Stimulated activated effector memory CD8-positive, alpha-beta T cell treated with anti-CD3 and anti-CD28 coated beads, Interleukin-12 subunit alpha, Interleukin-12 subunit beta, amount 100 ng/mL, for 72 hours (primary cell): Measurements from ENCODE around the gene DLX1.

Source experiments
- ATAC-seq: fragments of 150-1000 bp; cut with Tn5 transposase; 2 replicates; pipeline ENCODE4 v1.10.0; 2021
- DNase-seq, 2 donors: peaks; one replicate each; pipeline ENCODE4 v3.0.0; 2021 to 2022; ENCODE audit warnings: low spot score in 2 of 2
- H3K27ac Mint-ChIP-seq: one replicate; pipeline ENCODE4 v1.8.0; 2022; ENCODE audit warnings: mild to moderate bottlenecking, mixed read lengths
- H3K36me3 Mint-ChIP-seq: one replicate; pipeline ENCODE4 v1.8.0; 2022; ENCODE audit warnings: mild to moderate bottlenecking, mixed read lengths
- H3K4me1 Mint-ChIP-seq: one replicate; pipeline ENCODE4 v1.8.0; 2022; ENCODE audit warnings: mixed read lengths
- H3K4me3 Mint-ChIP-seq: one replicate; pipeline ENCODE4 v1.8.0; 2022; ENCODE audit warnings: mild to moderate bottlenecking, mixed read lengths
- H3K9me3 Mint-ChIP-seq: one replicate; pipeline ENCODE4 v1.8.0; 2022; ENCODE audit warnings: mixed read lengths

Gene DLX1

GRCh38 chr2:172089633-172090032 lies 4.3 kb downstream of the DLX1 start:
- Mint-ChIP-seq H3K27ac (no peak overlapping the region), H3K4me3 (no peak overlapping the region), H3K9me3 (no peaks in the 10 kb centered on the region), H3K36me3 (peaks cover 40% of the 10 kb centered on the region), H3K4me1 (peaks cover 47% of the 10 kb centered on the region)
- no peak for ATAC-seq
- no peak for DNase-seq

DNA sequence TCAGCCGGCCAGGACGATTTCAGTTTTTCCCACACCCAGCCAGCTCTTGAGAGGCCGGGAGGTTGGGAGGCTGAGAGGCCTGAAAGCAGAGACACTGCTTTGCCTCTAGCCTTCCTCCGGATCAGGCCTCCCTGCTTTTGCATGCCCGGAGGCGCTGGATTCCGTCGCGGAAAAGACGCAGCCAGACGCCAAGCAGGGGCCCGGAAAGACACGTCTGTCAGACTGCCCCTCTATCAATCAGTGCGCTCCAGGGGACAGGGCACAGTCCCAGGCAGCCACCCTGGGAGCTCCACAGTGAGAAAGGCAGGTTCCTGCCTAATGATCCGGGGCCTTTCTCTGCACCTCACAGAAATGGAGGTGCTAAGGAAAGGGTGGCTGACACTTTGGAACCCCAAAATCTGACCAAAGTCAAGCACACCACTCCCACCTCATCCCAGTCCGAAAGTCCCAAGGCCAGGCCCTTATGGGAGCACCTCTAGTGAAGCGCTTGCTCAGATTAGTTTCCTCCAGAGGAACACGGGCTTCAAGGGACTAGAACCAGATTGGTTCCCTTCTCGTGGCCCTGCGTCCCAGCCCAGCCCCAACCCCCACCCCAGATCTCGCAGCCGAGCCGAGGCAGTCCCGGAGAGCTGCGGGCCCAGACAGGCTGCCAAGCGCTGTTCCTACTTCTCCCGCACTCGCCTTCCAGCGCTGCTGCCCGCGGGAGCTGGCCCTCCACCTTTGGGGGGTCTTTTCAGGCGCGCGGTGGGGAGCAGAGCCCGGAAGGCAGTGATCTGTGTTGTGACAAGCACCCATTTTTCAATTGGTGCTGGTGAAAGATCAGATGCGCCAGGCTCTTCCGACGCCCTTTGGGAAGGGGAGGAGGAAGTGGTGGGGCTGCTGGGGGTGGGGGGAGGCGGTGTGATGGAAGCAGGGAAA lies 5.0 kb downstream of the DLX1 start:
- DNase-seq = peak in 1 of 2 donors; percentile 55
- peaks cover 36% of the 10 kb centered on the region for H3K36me3 Mint-ChIP-seq
- H3K27ac Mint-ChIP-seq = no peak overlapping the region
- peaks cover 45% of the 10 kb centered on the region for H3K4me1 Mint-ChIP-seq
- H3K9me3 Mint-ChIP-seq = no peaks in the 10 kb centered on the region
- no peak for ATAC-seq
- H3K4me3 Mint-ChIP-seq = no peak overlapping the region

GRCh38 chr2:172091000-172091641 lies 5.8 kb downstream of the DLX1 start:
- ATAC-seq (no peak), DNase-seq (peak in 1 of 2 donors; percentile 42)
- Mint-ChIP-seq H3K4me1 (peaks cover 45% of the 10 kb centered on the region), H3K4me3 (no peak overlapping the region), H3K9me3 (no peaks in the 10 kb centered on the region), H3K27ac (no peak overlapping the region), H3K36me3 (peaks cover 28% of the 10 kb centered on the region)

DNA sequence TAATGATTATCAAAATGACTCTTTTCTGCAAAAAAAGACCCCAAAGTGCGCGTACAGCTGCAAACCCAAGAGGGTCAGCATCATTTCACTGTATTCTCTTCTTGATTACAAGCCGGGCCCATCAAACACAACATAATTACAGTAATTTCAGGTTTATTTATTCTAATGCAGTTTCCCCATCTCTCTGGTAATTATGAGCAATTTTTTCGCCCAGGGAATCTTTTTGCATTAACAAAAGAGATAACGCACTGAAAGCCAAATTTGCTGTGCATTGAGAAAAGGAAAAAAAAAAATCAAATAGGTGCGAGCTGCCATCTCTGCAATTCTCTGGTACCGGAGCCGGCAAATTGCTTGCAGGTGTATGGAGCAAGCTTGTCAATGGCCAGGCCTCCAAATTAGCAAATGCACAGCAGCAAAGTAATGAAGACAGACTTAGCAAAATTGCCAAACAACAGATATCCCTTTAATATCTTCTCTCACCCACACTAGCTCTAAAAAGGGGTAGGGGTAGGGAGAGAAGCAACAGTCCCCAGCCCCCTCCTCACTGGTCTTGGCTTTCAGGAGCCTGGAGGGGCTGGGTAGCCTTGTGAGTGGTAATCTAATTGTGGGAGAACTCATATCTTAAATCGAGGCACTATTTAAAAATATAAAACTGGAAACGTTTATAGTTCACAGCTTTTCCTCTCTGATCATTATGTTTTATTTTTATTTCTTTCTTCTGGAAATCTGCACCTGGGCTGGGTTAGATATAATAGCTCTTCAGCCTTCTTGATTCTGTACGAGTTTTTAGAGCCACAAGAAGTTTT lies 6.7 kb downstream of the DLX1 start:
- Mint-ChIP-seq H3K27ac (no peak overlapping the region), H3K4me3 (no peak overlapping the region), H3K9me3 (no peaks in the 10 kb centered on the region), H3K36me3 (peaks cover 20% of the 10 kb centered on the region), H3K4me1 (peaks cover 45% of the 10 kb centered on the region)
- DNase-seq (no peak), ATAC-seq (no peak)

- peaks cover 44% of the 10 kb centered on the region for H3K4me1 Mint-ChIP-seq
- no peak overlapping the region for H3K27ac Mint-ChIP-seq
- peaks cover 11% of the 10 kb centered on the region for H3K36me3 Mint-ChIP-seq
- no peak for ATAC-seq
- H3K4me3 Mint-ChIP-seq = no peak overlapping the region
- no peak for DNase-seq
- no peaks in the 10 kb centered on the region for H3K9me3 Mint-ChIP-seq
Measured at GRCh38 chr2:172092716-172093415, 7.6 kb downstream of the DLX1 start.

GRCh38 chr2:172093416-172094293 lies 8.3 kb downstream of the DLX1 start:
- H3K4me1 Mint-ChIP-seq = peaks cover 41% of the 10 kb centered on the region
- peak overlapping the region; percentile 72 for H3K4me3 Mint-ChIP-seq
- H3K36me3 Mint-ChIP-seq = peaks cover 3% of the 10 kb centered on the region
- no peaks in the 10 kb centered on the region for H3K9me3 Mint-ChIP-seq
- ATAC-seq (no peak), DNase-seq (no peak)
- H3K27ac Mint-ChIP-seq = no peak overlapping the region

- Mint-ChIP-seq H3K4me3 (peak overlapping the region; percentile 72), H3K4me1 (peaks cover 43% of the 10 kb centered on the region), H3K36me3 (no peaks in the 10 kb centered on the region), H3K27ac (no peak overlapping the region), H3K9me3 (no peaks in the 10 kb centered on the region)
- ATAC-seq (no peak), DNase-seq (peak in 1 of 2 donors; percentile 50)
Measured at GRCh38 chr2:172094294-172095145, 9.2 kb downstream of the DLX1 start.

DNA sequence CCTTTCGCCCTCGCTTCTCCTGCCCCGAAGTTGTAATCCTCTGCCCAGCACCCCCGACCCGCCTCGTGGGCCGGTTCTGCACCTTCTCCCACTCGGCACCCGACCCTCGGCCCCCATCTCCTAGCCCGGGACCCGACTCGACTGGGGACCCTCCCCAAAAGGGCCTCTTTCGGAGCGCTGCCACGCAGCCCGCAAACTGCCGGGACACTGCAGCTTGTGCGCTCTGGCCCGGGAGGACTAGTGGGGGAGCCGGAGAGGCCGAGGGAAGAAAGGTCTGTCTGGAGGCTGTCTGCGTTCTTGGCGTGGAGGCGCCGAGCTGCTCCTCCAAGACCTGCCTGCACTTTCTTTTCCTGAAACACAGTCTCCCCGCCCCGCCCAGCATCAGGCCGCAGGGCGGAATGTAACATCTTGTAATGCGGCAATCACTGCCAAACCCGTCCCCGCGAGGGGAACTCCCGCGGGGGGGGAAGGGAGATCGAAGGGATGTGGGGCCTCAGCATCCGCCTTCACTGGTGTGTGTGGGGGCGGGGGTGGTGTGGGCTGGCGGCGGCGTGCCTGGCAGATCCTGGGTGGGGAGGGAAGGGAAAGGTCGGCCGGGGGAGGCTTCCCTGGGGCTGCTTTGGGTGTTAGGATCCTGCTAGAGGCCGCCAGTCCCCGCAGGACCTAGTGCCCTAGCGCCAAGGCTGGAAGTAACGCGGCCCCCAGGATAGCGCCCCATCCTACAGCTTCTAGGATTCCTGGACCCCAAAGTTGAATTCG lies 10.0 kb downstream of the DLX1 start:
- no peaks in the 10 kb centered on the region for H3K9me3 Mint-ChIP-seq
- DNase-seq = peak in 1 of 2 donors; percentile 77
- H3K27ac Mint-ChIP-seq = no peak overlapping the region
- H3K36me3 Mint-ChIP-seq = no peaks in the 10 kb centered on the region
- H3K4me3 Mint-ChIP-seq = peak overlapping the region; percentile 72
- peaks cover 43% of the 10 kb centered on the region for H3K4me1 Mint-ChIP-seq
- ATAC-seq = peak; percentile 64

DNA sequence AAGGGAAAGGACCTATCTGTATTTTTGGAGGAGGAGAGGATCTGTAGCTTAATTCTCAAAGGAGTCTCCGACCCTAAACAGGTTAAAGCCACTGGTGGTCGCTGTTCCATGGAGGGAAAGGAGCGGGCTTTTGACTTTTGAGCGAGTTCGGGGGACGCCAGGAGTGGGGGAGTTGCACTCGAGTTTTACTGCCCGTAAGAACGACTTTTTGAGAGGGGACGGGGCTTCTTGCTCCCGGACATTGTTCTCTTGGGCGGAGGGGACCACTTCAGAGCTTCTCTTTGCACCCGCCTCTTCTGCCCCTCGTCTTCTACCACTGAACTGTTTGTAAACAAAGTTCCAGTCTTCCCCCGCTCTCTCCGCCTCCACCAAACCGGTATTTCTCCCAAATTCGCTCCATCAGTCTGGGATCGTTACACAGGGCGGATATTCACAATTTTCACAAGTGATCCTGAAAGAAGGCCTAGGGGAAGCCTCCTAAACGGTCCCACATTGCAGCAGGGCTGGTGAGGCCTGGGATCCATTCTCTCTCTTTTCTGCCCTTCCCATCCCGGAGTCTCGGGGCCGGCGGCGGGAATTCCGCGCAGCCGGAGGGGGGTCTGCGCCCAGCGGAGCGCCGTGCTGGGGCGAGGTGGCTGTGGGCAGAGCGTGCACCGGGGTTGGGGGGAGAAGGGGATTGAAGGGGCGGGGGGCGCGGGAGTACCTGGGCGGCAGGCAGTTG lies 10.8 kb downstream of the DLX1 start:
- peak overlapping the region; percentile 72 for H3K4me3 Mint-ChIP-seq
- no peak for ATAC-seq
- H3K9me3 Mint-ChIP-seq = no peaks in the 10 kb centered on the region
- H3K4me1 Mint-ChIP-seq = peaks cover 49% of the 10 kb centered on the region
- H3K36me3 Mint-ChIP-seq = no peaks in the 10 kb centered on the region
- DNase-seq = no peak
- no peak overlapping the region for H3K27ac Mint-ChIP-seq

DNA sequence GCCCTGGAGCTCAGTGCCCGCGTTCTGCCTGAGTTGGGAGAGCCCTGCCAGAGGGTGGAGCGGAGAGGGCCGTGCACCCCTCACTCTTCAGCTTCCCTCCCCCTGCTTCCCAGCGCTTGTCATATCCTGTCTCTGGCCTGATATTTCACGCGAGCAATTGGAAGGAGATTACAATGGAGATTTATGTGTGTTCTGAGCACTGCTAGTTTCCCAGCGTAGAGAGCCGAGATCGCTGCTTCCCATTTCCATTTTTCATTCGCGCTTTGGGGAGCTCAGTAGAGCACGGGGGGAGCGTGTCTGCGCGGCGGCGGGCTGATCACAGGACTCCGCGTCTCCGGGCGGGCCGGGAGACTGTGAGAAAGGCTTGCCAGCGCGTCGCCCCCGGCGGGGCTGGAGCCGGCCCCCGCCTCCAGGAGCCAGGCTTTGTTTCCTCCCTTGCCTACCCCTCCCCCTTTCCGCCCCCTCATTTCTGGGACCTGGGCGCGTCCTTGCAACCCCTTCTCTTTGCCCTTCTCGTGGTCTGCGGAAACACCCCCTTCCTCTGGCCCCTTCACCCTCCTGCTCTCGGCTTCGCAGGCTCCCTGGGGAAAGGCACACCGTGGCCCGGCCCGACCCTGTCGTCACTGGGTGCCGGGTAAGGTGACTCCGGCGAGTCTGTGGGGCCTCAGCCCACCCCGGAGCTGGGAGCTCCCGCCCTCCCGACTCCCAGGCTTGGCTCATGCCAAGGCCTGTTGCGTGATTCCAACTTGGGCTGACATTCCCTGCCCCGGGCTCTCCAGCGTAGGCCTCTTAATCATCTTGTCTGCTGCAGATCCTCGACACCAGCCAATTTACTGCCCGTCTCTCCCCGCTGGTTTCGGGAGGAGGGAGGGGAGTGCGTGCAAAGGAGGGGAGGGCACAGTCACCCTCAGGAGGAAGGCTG lies 11.6 kb downstream of the DLX1 start:
- DNase-seq (no peak), ATAC-seq (no peak)
- Mint-ChIP-seq H3K4me1 (peaks cover 56% of the 10 kb centered on the region), H3K9me3 (no peaks in the 10 kb centered on the region), H3K4me3 (peak overlapping the region; percentile 72), H3K36me3 (no peaks in the 10 kb centered on the region), H3K27ac (no peak overlapping the region)

- ATAC-seq (no peak), DNase-seq (no peak)
- peaks cover 7% of the 10 kb centered on the region for H3K36me3 Mint-ChIP-seq
- peaks cover 63% of the 10 kb centered on the region for H3K4me1 Mint-ChIP-seq
- H3K27ac Mint-ChIP-seq = no peak overlapping the region
- no peaks in the 10 kb centered on the region for H3K9me3 Mint-ChIP-seq
- peak overlapping the region; percentile 72 for H3K4me3 Mint-ChIP-seq
Measured at GRCh38 chr2:172097557-172098131, 12.3 kb downstream of the DLX1 start.
